ENCODE measurements around the gene USP11.

- no peak for TF ChIP-seq POLR2A (IDR thresholded peaks at IDR 0.05)
- TF ChIP-seq, protein P1, sequence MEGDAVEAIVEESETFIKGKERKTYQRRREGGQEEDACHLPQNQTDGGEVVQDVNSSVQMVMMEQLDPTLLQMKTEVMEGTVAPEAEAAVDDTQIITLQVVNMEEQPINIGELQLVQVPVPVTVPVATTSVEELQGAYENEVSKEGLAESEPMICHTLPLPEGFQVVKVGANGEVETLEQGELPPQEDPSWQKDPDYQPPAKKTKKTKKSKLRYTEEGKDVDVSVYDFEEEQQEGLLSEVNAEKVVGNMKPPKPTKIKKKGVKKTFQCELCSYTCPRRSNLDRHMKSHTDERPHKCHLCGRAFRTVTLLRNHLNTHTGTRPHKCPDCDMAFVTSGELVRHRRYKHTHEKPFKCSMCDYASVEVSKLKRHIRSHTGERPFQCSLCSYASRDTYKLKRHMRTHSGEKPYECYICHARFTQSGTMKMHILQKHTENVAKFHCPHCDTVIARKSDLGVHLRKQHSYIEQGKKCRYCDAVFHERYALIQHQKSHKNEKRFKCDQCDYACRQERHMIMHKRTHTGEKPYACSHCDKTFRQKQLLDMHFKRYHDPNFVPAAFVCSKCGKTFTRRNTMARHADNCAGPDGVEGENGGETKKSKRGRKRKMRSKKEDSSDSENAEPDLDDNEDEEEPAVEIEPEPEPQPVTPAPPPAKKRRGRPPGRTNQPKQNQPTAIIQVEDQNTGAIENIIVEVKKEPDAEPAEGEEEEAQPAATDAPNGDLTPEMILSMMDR (IDR thresholded peaks at IDR 0.05 in 8 of 11, conservative IDR thresholded peaks at IDR 0.05 in 3 of 11): no peak
Measured at GRCh38 chrX:47242321-47242720, 9.5 kb downstream of the USP11 start.
